Subcutaneous adipose tissue (tissue), 4 donors: ENCODE data around the gene ENPP5. TPM values are rescaled to one million over a fixed set of nuclear protein-coding genes. Genes with fewer than 3 reads are reported as not detected.

Experiments used
- CTCF ChIP-seq: fragments of 450-650 bp; IDR thresholded peaks from one replicate; pipeline ENCODE4 v1.5.1; 2016; ENCODE audit warnings: low read depth, mild to moderate bottlenecking, control low read depth, antibody characterized with exemption, moderate library complexity
- total RNA-seq, 4 donors: library from RNA; depleted of rRNA; stranded (reverse); fragments of >200 nt; gene quantifications; one replicate each; pipeline ENCODE4 v1.1.0, GENCODE V29; 2016

The ENPP5 gene
- total RNA-seq, 4 donors from 2014 or later = 0.38 to 0.82 (median 0.59) TPM

DNA sequence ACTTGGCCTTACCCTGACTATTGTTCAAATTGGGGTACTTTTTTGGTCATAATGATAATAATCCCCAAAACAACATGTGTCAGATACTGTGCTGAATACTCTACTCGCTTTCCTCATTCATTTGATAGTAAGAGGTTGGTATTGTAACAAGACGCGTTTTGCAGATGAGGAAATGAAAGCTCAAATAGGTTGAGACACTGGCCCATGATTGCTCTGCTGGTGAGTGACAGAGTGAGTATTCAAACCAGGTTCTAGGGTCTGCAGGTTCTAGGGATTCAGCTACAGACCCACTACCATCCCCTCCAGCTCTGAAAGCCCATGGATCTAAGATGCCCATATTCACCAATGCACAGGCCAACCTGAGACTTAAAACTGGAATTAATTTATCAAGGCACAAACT lies 42.3 kb downstream of the ENPP5 start:
- TF ChIP-seq CTCF = no peak

- no peak for TF ChIP-seq CTCF
Measured at GRCh38 chr6:46118836-46119235, 51.9 kb downstream of the ENPP5 start.

DNA sequence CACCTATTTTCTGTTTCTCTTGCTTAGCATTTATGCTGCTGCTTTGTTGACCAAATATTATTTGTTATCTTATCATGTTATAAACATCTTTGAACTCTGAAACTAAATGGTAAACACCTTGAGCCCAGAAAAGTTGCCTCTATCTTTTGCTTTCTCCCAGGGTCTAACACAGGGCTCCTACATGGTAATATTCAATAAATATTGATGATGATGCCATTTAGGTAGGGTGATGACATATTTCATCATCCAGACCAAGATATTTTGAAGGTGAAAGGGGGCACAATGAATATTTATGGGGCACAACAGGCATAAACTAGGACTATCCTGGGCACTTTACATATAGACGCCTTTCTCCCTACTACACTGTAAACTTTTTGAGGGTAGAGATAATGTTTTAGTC lies 52.6 kb downstream of the ENPP5 start:
- no peak for TF ChIP-seq CTCF

DNA sequence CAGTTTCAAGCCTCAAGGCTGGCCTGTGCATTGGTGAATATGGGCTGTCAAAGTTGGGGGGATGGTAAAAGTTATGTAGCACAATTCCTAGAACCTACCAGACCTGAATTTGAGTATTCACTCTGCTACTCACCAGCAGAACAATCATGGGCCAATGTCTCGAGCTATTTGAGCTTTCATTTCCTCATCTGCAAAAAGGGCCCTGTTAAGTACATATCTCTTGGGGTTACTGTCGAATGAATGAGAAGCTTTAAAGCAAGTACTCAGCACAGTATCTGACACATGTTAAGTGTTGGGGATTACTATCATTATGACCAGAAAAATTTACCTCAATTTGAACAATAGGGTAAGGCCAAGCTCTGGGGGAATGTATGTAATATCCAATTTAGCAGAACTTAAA lies 54.5 kb downstream of the ENPP5 start:
- TF ChIP-seq CTCF = no peak

GRCh38 chr6:46115634-46116033 lies 55.1 kb downstream of the ENPP5 start:
- TF ChIP-seq CTCF = no peak

DNA sequence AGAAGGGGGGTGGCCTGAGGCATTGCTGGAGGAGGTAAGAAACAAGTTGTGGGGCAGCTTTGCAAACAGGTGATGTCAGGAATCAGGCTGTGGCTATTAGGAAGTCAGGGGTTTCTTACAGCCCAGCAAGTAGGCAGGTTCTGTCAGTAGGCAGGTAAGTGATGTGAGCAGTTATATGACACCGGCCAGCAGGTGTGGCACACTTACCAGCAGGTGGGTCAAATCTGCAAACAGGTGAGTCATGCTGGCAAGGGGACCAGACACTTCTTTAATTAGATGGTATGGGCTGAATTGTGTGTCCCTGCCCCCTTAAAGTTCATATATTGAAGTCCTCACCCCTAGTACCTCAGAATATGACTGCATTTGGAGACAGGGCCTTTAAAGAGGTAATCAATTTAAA lies 57.4 kb downstream of the ENPP5 start:
- no peak for TF ChIP-seq CTCF

Other genes with a start within 250 kb of the ENPP5 start
- gene CLIC5, start 155.1 kb downstream of the ENPP5 start, total RNA-seq = 10 to 100 TPM in 2 of 4 donors, 1 to 10 TPM in 2; 2.0 to 15.2 (median 8.5) TPM
- 10 to 100 TPM; 16.2 to 28.4 (median 19.0) TPM for gene ENPP4, start 41.0 kb downstream of the ENPP5 start, total RNA-seq